C1 segment of cervical spinal cord (tissue), 14 donors: ENCODE results near the gene LRP6.

Source experiments
- DNase-seq, 14 donors: peaks; one replicate each; lab custom pipeline; 2025; lab: John Stamatoyannopoulos, UW

Gene LRP6

GRCh38 chr12:12214635-12215131 lies 52.2 kb downstream of the LRP6 start:
- DNase-seq = no peak

- no peak for DNase-seq
These were observed 52.6 kb downstream of the LRP6 start for GRCh38 chr12:12214201-12214600.

- no peak for DNase-seq
These were observed 54.1 kb downstream of the LRP6 start for GRCh38 chr12:12212769-12213168.

DNA sequence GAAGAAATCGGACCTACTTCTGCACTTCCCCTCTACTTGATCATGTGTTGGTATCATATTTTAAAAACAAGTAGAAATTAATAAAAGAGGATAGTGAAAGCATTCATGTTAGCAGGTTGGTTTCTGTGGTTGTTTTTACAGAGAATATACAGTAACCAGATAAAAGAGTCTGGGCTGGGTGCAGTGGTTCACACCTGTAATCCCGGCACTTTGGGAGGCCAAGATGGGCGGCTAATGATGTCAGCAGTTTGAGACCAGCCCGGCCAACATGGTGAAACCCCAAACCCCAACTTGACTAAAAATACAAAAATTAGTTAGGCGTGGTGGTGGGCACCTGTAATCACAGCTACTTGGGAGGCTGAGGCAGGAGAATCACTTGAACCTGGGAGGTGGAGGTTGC lies 55.9 kb downstream of the LRP6 start:
- DNase-seq = no peak

DNA sequence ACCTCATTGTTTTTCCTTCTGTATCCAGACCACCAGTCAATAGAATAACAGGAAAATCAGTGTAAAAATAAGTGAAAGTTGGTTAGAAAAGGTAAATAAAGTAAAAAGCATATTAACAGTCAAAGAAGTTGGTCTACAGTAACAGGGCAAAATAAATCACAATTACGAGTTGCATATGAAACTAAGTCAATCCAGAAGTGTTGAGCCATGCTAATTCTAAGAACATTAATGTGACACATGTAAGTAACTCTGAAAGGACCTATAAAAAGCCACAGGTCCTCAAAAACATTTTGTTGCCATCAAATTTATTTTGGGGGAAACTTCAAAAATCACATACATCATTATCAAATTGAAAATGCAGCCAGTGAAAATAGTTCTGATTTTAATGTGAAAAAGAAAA lies 56.4 kb downstream of the LRP6 start:
- no peak for DNase-seq

DNA sequence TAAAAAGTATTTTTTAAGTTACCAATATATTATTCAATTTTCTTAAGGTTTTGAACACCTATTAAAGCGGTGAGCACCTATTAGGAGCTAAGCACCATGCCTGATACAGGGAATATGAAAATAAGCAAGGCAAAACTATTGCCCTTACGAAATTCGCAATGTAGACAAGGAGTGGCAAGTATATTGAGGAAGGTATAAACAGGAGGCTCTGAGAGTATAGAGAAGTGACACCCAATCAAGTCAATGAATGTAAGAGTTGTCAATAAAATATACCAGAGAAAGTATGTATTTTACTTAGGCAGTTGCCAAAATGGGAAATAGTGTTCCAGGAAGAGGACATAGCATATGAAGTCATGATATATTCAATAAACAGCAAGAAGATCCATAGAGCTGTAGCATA lies 57.2 kb downstream of the LRP6 start:
- DNase-seq = no peak

- DNase-seq = no peak
These were observed 57.8 kb downstream of the LRP6 start for GRCh38 chr12:12209043-12209442.

GRCh38 chr12:12207746-12208145 lies 59.1 kb downstream of the LRP6 start:
- DNase-seq = no peak

DNA sequence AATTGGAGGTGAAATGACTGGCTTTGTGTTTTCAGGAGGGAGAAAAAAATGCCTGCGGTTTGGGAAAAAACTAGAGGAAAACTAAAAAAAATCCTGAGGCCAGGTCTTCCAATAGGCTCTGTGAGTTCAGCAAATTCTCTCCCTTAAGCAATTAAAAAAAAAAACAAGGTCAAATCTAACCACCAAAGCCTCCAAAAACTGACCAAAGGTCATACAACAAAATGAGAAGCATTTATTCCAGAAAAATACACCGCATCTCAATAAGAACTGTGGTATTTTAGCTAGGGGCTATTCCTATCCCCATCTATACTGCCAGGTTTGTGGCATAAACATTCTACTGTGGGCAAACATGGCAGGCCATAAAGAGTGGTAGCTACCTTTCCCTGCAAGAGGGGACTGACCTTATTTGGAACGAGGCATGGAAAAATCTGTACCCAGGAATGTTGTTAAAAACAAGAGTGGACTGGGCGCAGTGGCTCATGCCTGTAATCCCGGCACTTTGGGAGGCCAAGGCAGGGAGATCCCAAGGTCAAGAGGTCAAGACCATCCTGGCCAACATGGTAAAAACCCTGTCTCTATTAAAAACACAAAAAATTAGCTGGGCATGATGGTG lies 60.0 kb downstream of the LRP6 start:
- DNase-seq = no peak

DNA sequence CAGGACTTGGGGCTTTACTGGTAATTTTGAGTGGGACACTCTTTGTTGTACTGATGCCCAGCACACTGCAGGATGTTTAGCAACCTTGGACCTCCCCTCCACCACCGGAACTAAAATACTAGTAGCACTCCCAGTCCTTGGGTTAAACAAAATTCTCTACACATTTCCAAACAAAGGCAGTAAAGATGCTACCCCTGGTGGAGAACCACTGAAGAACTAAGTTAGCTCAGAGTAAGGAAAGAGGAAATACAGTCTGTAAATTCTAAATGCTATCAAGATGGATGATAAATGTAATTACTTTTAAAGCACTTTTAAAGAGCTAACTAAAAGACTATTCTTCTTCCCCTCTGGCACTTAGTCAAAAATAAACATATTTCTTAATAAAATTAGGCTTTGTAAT lies 64.1 kb downstream of the LRP6 start:
- no peak for DNase-seq

DNA sequence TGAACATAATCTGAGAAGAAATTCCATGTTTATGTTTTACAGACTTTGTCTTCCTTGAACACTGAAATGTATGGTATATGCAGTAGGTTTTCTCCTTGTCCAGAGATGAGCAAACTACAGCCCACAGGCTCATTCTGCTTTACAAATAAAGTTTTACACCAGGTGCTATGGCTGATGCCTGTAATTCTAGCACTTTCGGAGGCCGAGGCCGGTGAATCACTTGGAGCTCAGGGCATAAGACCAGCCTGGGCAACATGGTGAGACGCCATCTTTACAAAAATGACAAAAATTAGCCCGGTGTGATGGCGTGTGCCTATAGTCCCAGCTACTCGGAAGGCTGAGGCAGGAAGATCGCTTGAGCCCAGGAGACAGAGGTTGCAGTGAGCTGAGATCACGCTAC lies 64.7 kb downstream of the LRP6 start:
- DNase-seq = no peak

GRCh38 chr12:12201274-12201758 lies 65.5 kb downstream of the LRP6 start:
- no peak for DNase-seq

DNA sequence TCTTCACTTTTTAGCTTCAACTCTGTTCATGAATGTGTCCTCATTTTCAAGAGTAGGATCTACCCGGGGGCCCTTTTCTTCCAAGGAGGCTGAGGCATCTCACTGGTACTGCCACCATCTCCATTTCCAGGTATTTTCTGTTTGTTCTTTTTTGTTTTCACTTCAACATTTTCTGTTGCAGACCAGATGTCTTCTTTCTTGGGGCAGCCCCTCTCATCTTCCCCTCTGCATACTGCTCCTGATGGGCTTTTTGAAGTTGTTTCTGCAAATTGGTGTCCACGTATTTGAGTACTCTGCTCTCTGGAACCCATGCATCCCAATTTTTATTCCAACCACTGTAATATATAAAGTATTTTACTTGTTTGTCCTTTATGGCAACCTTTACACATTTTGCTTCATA lies 66.5 kb downstream of the LRP6 start:
- DNase-seq = no peak

DNA sequence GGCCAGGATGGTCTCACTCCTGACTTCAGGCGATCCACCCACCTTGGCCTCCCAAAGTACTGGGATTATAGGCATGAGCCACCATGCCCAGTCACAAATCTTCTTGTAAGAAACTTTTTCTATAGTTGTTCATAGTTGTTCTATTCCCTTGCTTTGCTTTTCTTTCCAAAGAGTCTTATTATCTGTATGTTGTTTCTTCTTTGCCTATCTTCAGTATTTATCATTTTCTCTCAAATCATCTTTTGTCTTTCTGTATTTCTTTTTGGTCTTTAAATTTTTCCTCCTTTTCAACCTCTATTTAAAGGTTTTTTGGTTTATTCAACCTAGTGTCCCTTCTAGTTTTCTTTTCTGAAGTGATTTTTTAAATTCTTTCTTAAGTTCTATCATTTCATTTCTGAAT lies 68.7 kb downstream of the LRP6 start:
- no peak for DNase-seq

DNA sequence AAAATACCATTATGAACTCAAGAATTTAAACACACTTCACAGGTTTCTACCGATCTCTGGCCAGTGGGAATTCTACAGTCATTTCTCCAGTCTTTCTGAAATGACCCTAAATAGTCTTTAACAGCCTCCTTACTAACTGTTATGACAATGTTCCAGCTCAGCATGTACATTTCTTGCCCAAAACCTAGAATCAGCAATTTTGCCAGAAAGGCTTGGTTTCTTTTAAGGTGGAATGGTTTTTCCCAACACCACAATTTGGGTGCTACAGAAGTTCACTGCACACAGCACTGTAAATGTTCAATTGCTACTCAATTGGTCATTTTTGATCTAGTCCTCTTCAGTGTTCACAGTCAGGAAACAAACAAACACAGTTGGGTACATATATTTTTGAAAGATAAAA lies 69.7 kb downstream of the LRP6 start:
- no peak for DNase-seq

GRCh38 chr12:12195516-12195915 lies 71.3 kb downstream of the LRP6 start:
- no peak for DNase-seq

- no peak for DNase-seq
These were observed 71.8 kb downstream of the LRP6 start for GRCh38 chr12:12195081-12195480.

DNA sequence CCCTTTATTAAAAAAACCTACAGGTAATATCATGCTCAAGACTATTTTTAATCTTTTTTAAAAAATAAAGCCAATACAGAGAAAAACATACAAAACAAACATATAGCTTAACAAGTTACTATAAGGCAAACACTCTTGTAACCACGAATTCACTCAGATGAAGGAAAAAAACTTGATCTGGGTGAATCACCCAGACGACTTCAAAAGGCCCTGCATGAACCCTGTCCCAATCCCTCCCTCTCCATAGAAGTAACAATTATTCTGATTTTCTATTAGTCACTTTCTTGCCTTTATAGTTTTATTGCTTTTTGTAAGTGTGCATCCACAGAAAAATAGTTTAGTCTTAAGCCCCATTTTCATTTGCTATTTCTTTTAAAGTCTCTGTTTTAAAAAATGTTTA lies 72.6 kb downstream of the LRP6 start:
- DNase-seq = no peak

GRCh38 chr12:12191008-12191407 lies 75.8 kb downstream of the LRP6 start:
- DNase-seq = no peak

DNA sequence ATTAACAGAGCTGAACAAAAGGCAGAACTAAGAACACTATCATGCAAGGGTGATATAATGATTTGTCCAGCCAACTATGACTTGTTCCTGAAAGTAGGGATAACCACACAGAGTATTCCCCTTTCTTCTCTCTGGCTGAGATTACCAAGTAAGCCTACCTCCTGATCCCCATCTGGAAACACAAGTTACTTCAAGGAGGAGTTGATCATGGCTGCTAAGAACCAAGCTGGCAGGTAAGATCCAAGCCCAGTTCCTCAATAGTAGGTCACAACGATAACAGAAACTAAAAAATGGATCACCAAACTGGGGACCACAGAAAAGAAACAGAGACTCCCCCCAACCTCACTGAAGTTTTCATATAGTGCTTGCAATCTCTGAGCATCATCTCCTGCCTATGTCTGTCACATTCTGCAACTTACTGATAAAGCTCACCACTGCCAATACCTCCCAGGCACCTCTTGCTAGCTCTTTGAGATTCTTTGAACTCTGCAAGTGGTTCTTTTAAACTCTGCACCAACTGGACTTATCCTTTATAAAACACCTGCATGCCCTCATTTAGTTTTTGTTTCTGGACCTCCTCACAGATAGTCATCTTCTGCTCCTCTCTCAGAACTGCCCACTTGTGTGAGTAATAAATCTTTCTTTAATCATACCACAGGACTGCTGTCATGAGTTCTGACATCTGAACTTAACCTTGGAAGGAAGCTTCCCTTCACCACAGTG lies 76.6 kb downstream of the LRP6 start:
- DNase-seq = no peak

- no peak for DNase-seq
These were observed 81.4 kb downstream of the LRP6 start for GRCh38 chr12:12185414-12185813.

DNA sequence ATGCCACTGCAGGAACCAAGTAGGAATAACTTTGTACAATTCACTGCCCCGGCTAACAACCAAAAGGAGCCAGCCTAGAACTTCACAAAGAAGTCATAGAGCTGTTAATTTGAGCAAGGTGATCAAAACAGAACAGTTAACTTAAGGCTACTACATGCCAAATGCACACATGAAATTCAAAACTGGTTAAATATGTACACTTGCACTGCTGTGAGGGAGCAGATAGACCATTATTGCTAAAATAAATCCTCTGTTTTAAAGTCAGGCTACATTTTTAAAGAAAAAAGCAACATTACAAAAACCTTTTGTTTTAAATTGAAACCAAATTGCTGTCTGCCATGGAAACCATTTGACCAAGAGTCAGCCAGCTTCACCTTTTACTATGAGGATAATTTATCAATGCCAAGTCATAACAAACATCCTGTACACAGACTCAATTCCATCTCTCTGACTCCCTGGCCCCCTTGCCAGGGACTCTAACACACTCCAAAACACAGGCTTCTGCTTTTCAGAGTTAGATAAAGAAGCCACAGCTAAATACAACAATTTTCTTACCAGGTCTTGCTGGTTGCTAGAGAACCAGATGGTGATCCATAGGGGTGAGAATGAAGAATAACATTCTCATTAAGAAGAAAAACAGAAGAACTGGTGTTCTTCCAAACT lies 84.0 kb downstream of the LRP6 start:
- DNase-seq = peak in 4 of 14 donors; percentile 2 to 5 (median 3)

GRCh38 chr12:12181511-12181910 lies 85.3 kb downstream of the LRP6 start:
- DNase-seq = no peak
